Thymus (tissue), 11 donors: Measurements from ENCODE around the gene AUTS2. TPM values are rescaled to one million over a fixed set of nuclear protein-coding genes. Genes with fewer than 3 reads are reported as not detected.

ENCODE experiments used
- DNase-seq, 9 donors: peaks; one replicate each; pipeline ENCODE4 v3.0.0-alpha.2; 2013; ENCODE audit warnings: low spot score in 9 of 9, low read depth in 6 of 9, missing footprints in 1 of 9
- H3K27ac ChIP-seq, 2 donors: one replicate each; pipeline ENCODE4 v1.5.1; 2013; ENCODE audit warnings: control low read depth in 1 of 2, low read depth in 1 of 2, low read length in 1 of 2, mild to moderate bottlenecking in 1 of 2, moderate library complexity in 1 of 2
- H3K27me3 ChIP-seq, 2 donors: one replicate each; pipeline ENCODE4 v1.5.1; 2013; ENCODE audit warnings: low read length in 1 of 2; ENCODE audit not compliant: control insufficient read depth in 2 of 2, insufficient read depth in 1 of 2
- H3K36me3 ChIP-seq, 2 donors: one replicate each; pipeline ENCODE4 v1.5.1; 2013; ENCODE audit warnings: low read length in 1 of 2, mild to moderate bottlenecking in 1 of 2, moderate library complexity in 1 of 2; ENCODE audit not compliant: control insufficient read depth in 2 of 2, insufficient read depth in 2 of 2
- H3K4me1 ChIP-seq, 2 donors: one replicate each; pipeline ENCODE4 v1.5.1; 2013; ENCODE audit warnings: low read length in 2 of 2; ENCODE audit not compliant: control insufficient read depth in 2 of 2, insufficient read depth in 2 of 2
- H3K4me3 ChIP-seq, 2 donors: one replicate each; pipeline ENCODE4 v1.5.1; 2013; ENCODE audit warnings: low read length in 2 of 2, control low read depth in 1 of 2, mild to moderate bottlenecking in 1 of 2
- H3K9me3 ChIP-seq, 2 donors: one replicate each; pipeline ENCODE4 v1.5.1; 2013; ENCODE audit warnings: low read length in 1 of 2, mild to moderate bottlenecking in 1 of 2; ENCODE audit not compliant: control insufficient read depth in 2 of 2, insufficient read depth in 1 of 2
- WGBS: extraction: QIAGEN DNeasy Blood & Tissue Kit; methylation state at CpG from one replicate; pipeline ENCODE4 v1.1.7; 2013; 5-methylcytosine and 5-hydroxymethylcytosine counted together
- polyA plus RNA-seq: library from polyadenylated mRNA; stranded (reverse); fragments of 200-250 nt; gene quantifications from one replicate; pipeline ENCODE4 v1.2.3, GENCODE V29; 2013
- total RNA-seq: library from RNA; stranded (reverse); fragments of 120-200 nt; gene quantifications from one replicate; pipeline ENCODE4 v1.2.4, GENCODE V29; 2013
- donor health status: healthy.

Gene AUTS2
- total and polyA plus RNA-seq, 2 donors: 9.2 to 17.1 TPM

DNA sequence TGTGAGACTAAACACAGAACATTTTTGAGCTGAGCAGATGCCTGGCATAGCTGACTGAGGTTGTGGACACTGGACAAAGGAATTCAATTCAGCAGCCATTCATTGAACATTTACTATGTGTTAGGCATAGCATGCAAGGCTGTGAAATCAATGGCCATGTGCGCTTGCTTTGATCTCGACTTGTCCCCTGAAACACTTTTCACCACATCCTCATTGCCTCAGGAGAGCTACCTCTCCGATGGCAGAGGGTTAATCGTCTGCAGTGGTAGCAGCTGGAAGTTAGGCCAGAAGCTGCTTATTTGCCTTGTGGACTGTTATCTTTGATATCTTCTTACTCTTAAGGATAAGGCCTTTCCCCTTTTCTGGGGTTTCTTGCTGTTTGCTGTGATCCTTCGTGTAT lies 297.8 kb downstream of the AUTS2 start:
- WGBS: 33% methylated on average over 5 of the region's 5 CpGs
- DNase-seq: peak in 3 of 9 donors; percentile 22 to 63 (median 53)
- Histone ChIP-seq H3K4me1 (peaks cover 20 to 44% of the 10 kb centered on the region in 2 donors), H3K27me3 (no peaks in the 10 kb centered on the region), H3K4me3 (no peak overlapping the region), H3K9me3 (no peaks in the 10 kb centered on the region), H3K36me3 (no peaks in the 10 kb centered on the region), H3K27ac (peak overlapping the region in 1 of 2 donors; percentile 67)

DNA sequence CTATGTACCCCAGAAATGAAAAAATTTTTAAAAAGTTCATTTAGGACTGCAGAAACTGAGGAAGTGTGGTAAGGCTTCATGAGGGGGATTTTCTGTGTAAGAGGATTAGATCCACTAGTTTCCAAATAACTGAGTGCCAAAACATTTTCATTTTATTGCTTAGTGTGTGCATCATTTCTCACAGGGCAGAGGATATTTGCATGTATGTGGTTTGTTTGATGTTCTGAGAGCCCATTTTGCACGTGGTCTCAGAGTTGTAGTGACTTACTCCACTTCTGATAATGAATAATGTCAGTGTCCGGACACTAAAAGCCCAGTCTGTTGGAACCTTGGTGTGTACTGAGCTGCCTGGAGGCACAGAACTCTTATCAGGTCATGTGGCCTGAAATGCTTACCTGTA lies 299.9 kb downstream of the AUTS2 start:
- 20% methylated on average over 2 of the region's 2 CpGs for WGBS
- Histone ChIP-seq H3K36me3 (no peaks in the 10 kb centered on the region), H3K27me3 (no peaks in the 10 kb centered on the region), H3K4me3 (no peak overlapping the region), H3K4me1 (peaks cover 19 to 33% of the 10 kb centered on the region in 2 donors), H3K27ac (no peak overlapping the region), H3K9me3 (no peaks in the 10 kb centered on the region)
- peak in 2 of 9 donors; percentile 26 to 56 for DNase-seq

DNA sequence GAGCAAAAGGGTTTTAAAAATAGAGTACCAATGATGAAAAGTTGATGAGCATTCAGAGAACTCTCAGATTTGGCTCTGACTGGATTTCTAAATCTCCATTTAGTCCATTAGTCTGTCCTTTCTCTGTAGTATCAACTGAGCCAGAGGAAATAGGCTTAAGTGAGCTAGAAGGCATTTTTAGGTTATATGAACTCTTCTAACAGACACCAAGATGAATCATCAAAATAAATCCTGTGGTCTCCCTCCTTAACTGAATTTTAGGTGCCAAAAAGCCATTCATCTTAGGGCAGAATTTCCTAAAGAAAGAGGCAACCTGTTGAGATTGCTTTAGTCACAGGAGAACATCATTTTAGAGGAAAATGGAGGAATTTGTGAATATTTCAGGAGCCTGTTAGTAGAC lies 305.1 kb downstream of the AUTS2 start:
- H3K9me3 ChIP-seq: no peaks in the 10 kb centered on the region
- no peak for DNase-seq
- no peaks in the 10 kb centered on the region for H3K27me3 ChIP-seq
- H3K36me3 ChIP-seq: no peaks in the 10 kb centered on the region
- H3K4me3 ChIP-seq: no peak overlapping the region
- H3K4me1 ChIP-seq: peaks cover 7 to 10% of the 10 kb centered on the region in 2 donors
- no peak overlapping the region for H3K27ac ChIP-seq

DNA sequence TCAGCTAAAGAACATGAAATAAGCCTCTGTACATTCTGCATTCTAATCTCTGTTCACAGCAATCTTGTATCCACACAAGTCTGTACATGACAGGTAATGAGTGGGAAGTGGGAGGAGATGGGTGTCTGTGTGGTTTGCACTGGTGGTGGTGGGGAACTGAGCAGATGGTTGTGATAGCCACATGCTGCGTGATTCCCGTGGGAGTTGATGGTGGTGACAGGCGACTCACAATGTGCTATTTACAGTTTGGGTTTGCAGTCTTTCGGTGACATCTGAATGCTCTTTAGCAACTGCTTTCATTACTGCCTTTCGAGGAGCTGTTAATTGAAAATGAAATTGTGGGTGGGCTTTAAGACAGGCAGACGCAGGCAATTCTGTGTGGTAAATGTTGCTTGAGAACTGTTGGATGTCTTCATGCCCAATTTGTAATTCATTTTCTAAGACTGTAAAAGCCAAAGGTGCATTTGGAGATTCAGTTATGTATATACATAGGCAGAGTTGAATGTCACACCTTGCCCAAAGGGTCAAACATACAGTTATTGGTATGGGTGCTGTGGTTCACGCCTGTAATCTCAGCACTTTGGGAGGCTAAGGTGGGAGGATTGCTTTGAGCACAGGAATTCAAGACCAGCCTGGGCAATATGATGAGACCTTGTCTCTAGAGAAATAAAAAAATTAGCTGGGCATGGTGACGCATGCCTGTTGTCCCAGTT lies 308.2 kb downstream of the AUTS2 start:
- peak in 2 of 9 donors; percentile 24 to 41 for DNase-seq
- 39% methylated on average over 8 of the region's 8 CpGs for WGBS

DNA sequence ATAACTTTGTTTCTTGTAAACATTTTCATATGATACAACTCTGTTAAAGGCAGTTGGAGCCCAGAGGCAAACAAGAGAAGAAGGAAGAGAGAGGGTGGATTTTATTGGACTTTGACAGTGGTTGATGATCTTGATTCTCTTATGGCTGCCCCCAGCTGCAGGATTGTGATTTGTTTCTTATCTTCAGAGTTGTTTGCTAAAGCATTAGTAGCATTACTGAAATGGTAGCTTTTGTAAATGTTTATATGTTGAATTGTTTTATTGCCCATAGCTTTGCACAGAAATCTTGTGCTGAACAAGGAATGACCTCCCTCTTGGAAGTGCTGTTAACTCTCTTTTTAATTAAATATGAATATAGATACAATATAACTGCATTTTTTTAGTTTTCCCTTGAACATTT lies 309.4 kb downstream of the AUTS2 start:
- no peak overlapping the region for H3K4me3 ChIP-seq
- DNase-seq: no peak
- H3K36me3 ChIP-seq: peaks cover 0 to 6% of the 10 kb centered on the region in 2 donors
- peaks cover 6 to 9% of the 10 kb centered on the region in 2 donors for H3K4me1 ChIP-seq
- no peaks in the 10 kb centered on the region for H3K27me3 ChIP-seq
- no peak overlapping the region for H3K27ac ChIP-seq
- peaks cover 8 to 22% of the 10 kb centered on the region in 2 donors for H3K9me3 ChIP-seq

More for the DNA sequence above, 308.2 kb downstream of the AUTS2 start:
- Histone ChIP-seq H3K36me3 (peaks cover 0 to 4% of the 10 kb centered on the region in 2 donors), H3K27ac (peak overlapping the region in 1 of 2 donors; percentile 11), H3K27me3 (no peaks in the 10 kb centered on the region), H3K4me1 (peaks cover 6 to 9% of the 10 kb centered on the region in 2 donors), H3K9me3 (peaks cover 4 to 10% of the 10 kb centered on the region in 2 donors), H3K4me3 (no peak overlapping the region)

DNA sequence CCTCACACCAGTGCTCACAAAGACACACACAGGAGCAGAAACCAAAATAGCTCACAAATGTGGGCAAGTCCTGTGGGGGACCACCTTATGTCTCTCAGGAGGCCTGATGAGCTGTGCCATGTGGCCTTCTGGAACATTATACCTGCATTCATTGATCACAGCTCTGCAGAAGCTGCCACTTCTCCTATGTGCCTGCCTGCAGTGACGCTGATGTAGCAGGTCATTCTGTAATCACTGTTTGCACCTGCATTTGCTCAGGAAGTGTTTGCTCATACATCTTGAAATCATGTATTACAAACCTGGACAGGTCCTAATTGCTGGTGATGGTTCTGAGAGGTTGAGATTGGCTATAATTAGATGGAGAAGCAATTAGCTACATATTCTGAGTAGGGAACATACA lies 310.2 kb downstream of the AUTS2 start:
- Histone ChIP-seq H3K27ac (no peak overlapping the region), H3K9me3 (peaks cover 8 to 22% of the 10 kb centered on the region in 2 donors), H3K27me3 (no peaks in the 10 kb centered on the region), H3K36me3 (peaks cover 0 to 6% of the 10 kb centered on the region in 2 donors), H3K4me3 (no peak overlapping the region), H3K4me1 (peaks cover 3 to 9% of the 10 kb centered on the region in 2 donors)
- 93% methylated on average over 1 of the region's 1 CpG for WGBS
- no peak for DNase-seq

DNA sequence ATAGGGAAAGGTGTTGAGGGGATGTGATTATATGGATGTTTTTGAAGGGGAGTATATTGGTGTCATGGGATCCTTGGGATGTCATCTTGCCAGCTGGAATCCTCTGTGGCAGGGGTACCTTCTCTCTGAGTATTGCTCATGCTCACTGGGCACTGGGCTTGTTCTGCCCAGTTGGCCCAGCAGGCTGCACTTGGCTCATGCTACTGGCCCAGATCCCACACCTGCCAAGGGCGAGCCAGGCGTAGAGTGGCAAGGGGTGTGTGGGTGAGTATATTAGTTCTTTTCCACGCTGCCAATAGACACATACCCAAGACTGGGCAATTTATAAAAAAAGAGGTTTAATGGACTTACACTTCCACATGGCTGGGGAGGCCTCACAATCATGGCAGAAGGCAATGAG lies 311.9 kb downstream of the AUTS2 start:
- Histone ChIP-seq H3K4me1 (peaks cover 3 to 9% of the 10 kb centered on the region in 2 donors), H3K9me3 (peaks cover 8 to 22% of the 10 kb centered on the region in 2 donors), H3K4me3 (no peak overlapping the region), H3K27me3 (no peaks in the 10 kb centered on the region), H3K36me3 (peaks cover 0 to 6% of the 10 kb centered on the region in 2 donors), H3K27ac (no peak overlapping the region)
- DNase-seq: no peak
- 98% methylated on average over 3 of the region's 3 CpGs for WGBS

DNA sequence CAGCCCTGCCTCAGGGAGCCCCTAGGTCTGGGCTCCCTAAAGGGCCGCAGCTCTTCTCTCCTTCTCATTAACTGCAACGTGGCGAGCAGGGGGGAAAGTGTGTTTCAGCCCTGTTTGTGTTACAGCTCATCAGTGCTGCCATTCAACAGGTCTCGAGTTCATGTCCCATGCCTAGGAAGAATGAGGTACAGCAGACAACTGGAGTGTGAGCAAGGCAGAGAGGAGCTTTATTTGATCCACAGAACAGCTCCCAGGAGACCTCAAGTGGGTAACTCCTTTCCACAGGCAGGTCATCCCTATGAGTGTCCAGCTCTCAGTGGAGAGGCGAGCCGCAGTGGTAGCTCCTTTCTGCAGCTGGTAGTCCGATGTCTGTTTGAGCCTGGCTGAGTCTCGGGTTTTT lies 313.1 kb downstream of the AUTS2 start:
- Histone ChIP-seq H3K27ac (no peak overlapping the region), H3K36me3 (peaks cover 0 to 6% of the 10 kb centered on the region in 2 donors), H3K4me3 (no peak overlapping the region), H3K9me3 (peaks cover 8 to 22% of the 10 kb centered on the region in 2 donors), H3K27me3 (no peaks in the 10 kb centered on the region), H3K4me1 (peaks cover 1 to 6% of the 10 kb centered on the region in 2 donors)
- 98% methylated on average over 8 of the region's 8 CpGs for WGBS
- DNase-seq: no peak

DNA sequence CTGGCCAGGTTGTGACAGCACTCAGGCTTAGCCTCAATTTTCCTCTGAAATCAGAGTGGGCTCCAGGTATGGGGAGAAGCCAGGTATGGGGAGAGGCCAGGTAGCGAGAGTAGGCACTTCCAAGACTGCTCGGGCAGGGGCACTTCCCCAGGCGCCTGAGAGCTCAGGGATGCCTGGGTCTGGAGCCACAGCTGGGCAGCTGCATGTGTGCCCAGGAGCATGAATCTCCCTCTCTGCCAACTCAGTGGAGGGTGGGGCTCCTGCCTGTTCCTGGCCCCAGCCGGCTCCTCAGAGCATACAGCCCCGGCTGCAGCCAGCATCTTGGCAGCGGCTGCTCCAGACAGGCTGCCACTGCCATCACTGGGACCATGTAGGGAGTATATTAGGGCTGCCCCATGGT lies 313.9 kb downstream of the AUTS2 start:
- Histone ChIP-seq H3K4me1 (peaks cover 0 to 3% of the 10 kb centered on the region in 2 donors), H3K27me3 (no peaks in the 10 kb centered on the region), H3K27ac (no peak overlapping the region), H3K36me3 (peaks cover 0 to 6% of the 10 kb centered on the region in 2 donors), H3K9me3 (peaks cover 8 to 22% of the 10 kb centered on the region in 2 donors), H3K4me3 (no peak overlapping the region)
- 97% methylated on average over 6 of the region's 6 CpGs for WGBS
- no peak for DNase-seq
